Neutrophil (primary cell): Measurements from ENCODE around the gene CASKIN2.

Experiments
- H3K27ac ChIP-seq: fragments of 200-600 bp; sonication (generic); 2 replicates; pipeline ENCODE4 v1.5.1; 2016; ENCODE audit warnings: mild to moderate bottlenecking, moderate library complexity
- H3K27me3 ChIP-seq: fragments of 200-600 bp; sonication (generic); 2 replicates; pipeline ENCODE4 v1.6.0; 2016; ENCODE audit warnings: mild to moderate bottlenecking
- H3K36me3 ChIP-seq: fragments of 200-600 bp; sonication (generic); 2 replicates; pipeline ENCODE4 v1.5.1; 2017
- H3K4me1 ChIP-seq, 2 experiments: fragments of 200-600 bp in 1 of 2; sonication (generic) in 1 of 2; 1 replicate in 1 of 2; 2 replicates in 1 of 2; pipeline versions ENCODE4 v1.5.1 to v1.6.1; 2013 to 2016; ENCODE audit warnings: low read depth in 1 of 2, low read length in 1 of 2, mild to moderate bottlenecking in 1 of 2, moderate library complexity in 1 of 2; ENCODE audit not compliant: control insufficient read depth in 1 of 2, insufficient read depth in 1 of 2
- H3K4me3 ChIP-seq, 2 experiments: fragments of 200-600 bp in 1 of 2; sonication (generic) in 1 of 2; 1 replicate in 1 of 2; 2 replicates in 1 of 2; pipeline ENCODE4 v1.5.1; 2013 to 2016; ENCODE audit warnings: low read depth in 1 of 2, low read length in 1 of 2, mild to moderate bottlenecking in 1 of 2, moderate library complexity in 1 of 2
- H3K9me3 ChIP-seq: fragments of 200-600 bp; sonication (generic); 2 replicates; pipeline ENCODE4 v1.5.1; 2016
- TF ChIP-seq, protein P1 (sequence below): fragments of 200-600 bp; sonication (generic); IDR thresholded peaks from 2 replicates; pipeline ENCODE4 v1.5.1; 2016; ENCODE audit warnings: antibody characterized with exemption

Gene CASKIN2

DNA sequence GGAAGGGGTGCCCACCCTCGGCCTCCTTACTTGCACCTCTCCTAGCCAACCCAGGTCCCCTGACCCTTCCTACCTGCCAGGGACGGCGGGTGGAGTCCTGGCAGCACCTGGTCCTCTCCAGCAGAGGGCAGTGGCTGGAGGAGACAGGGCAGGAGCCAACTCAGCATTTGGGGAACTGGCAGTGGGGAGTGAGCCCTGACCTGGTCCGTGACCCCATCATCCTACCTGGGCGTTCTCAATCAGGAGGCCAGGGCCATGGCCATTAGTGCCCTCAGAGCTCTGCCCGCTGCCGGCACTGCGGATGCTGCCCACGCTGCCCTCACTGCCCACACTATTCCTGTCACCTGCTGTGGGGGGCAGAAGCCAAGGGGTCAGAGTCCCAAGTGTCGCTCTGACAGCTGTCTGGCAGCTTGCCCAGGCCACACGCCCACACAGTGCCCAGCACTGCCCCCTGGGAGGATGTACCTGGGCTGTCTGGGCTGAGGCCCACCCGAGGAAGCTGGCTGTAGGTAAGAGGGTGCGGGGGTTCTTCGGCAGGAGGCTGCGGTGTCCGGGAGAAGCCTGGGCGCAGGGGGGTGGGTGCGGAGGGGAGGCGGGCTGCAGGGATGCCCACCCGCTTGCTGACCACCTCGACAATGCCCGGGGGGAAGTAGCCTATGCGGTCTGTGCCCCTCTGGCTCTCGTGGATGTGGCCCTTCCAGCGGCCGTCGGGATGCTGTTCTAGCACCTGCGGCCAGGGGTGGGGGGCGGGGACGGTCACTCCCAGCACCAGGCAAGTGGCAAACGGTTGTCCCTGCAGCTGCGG, 10.8 kb downstream of the CASKIN2 start:
- Histone ChIP-seq H3K9me3 (no peaks in the 10 kb centered on the region), H3K27me3 (no peaks in the 10 kb centered on the region), H3K27ac (no peak overlapping the region), H3K36me3 (peaks cover 5% of the 10 kb centered on the region), H3K4me3 (no peak overlapping the region), H3K4me1 (no peaks in the 10 kb centered on the region)
- TF ChIP-seq, protein P1, sequence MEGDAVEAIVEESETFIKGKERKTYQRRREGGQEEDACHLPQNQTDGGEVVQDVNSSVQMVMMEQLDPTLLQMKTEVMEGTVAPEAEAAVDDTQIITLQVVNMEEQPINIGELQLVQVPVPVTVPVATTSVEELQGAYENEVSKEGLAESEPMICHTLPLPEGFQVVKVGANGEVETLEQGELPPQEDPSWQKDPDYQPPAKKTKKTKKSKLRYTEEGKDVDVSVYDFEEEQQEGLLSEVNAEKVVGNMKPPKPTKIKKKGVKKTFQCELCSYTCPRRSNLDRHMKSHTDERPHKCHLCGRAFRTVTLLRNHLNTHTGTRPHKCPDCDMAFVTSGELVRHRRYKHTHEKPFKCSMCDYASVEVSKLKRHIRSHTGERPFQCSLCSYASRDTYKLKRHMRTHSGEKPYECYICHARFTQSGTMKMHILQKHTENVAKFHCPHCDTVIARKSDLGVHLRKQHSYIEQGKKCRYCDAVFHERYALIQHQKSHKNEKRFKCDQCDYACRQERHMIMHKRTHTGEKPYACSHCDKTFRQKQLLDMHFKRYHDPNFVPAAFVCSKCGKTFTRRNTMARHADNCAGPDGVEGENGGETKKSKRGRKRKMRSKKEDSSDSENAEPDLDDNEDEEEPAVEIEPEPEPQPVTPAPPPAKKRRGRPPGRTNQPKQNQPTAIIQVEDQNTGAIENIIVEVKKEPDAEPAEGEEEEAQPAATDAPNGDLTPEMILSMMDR, result peak; percentile 60

DNA sequence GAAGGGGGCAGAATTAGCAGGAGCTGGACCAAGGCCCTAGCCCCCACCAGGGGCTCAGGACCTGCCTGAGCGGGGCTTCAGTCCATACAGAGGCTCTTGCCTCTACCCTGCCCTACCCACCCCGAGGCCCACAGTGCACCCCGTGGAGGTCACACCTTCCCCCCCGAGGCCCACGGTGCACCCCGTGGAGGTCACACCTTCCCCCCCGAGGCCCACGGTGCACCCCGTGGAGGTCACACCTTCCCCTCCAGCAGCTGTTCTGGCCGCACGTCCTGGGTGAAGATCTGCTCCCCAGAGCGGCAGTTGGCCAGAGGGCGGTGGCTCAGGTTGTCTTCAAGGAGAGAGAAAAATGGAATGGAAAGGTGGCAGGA, 11.4 kb downstream of the CASKIN2 start:
- TF ChIP-seq, protein P1, result no peak
- Histone ChIP-seq H3K4me1 (no peaks in the 10 kb centered on the region), H3K27me3 (no peaks in the 10 kb centered on the region), H3K4me3 (no peak overlapping the region), H3K36me3 (peaks cover 11% of the 10 kb centered on the region), H3K27ac (no peak overlapping the region), H3K9me3 (no peaks in the 10 kb centered on the region)

DNA sequence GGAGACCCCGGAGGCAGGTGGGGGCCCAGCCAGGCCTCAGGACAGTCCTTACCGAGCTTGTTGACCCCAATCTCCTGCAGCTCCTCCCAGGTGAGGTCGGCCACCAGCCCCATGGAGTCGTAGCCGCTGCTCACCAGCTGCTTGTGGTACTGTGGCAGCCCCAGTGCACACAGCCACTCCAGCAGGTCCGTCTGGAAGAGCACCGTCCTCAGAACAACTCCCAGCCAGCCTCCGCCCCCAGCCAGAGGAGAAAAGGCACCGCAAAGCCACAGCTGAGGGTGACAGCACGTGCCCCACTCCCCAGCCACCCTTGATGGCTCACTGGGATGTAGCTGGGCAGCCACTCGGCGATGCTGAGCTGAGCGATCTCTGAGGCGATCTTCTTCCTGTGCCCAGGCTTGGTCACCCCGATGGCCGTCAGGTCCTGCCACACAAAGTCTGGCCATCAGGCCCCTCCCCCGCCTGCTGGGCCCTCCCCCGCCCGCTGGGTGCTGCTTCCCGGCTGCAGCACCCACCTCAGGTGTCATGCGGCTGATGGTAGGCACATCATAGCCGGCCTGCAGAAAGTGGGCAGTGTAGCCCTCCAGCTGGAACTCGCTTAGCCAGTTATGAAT, 11.9 kb downstream of the CASKIN2 start:
- H3K4me1 ChIP-seq, result no peaks in the 10 kb centered on the region
- H3K27me3 ChIP-seq, result no peaks in the 10 kb centered on the region
- no peak overlapping the region for H3K4me3 ChIP-seq
- H3K36me3 ChIP-seq, result peaks cover 16% of the 10 kb centered on the region
- TF ChIP-seq, protein P1, result no peak
- no peaks in the 10 kb centered on the region for H3K9me3 ChIP-seq
- no peak overlapping the region for H3K27ac ChIP-seq

DNA sequence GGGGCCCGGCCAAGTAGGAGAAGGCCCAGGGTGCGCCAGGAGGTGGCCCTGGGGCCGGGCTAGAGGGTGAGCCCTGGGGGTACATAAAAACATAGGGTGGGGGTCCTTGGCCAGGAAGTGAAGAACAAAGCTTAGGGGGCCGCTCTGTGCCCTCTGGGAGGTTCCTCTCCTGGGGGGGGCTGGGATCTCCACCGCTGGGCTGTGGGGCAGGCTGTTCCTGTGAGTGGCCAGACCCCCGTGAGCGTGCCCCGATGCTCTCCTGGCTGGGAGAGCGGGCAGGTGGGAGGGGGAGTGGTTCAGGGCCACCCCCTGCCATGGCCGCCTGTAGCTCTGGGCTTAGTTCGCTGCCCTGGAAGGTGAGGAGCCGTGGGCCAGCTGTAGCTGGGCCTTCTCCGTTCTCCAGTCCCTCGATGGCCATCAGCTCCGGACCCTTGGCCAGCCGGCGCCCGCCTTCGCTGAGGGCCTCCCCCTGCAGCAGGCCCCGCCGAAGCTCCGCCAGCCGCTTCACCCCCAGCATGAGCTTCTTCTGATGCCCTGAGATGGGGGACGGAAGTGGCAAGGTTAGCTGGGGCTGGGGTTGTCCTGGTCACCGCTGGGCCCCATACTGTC, 12.5 kb downstream of the CASKIN2 start:
- TF ChIP-seq, protein P1, result no peak
- no peak overlapping the region for H3K4me3 ChIP-seq
- H3K4me1 ChIP-seq, result peaks cover 0 to 4% of the 10 kb centered on the region in 2 experiments
- H3K27me3 ChIP-seq, result no peaks in the 10 kb centered on the region
- H3K36me3 ChIP-seq, result peaks cover 22% of the 10 kb centered on the region
- H3K27ac ChIP-seq, result no peak overlapping the region
- no peaks in the 10 kb centered on the region for H3K9me3 ChIP-seq

DNA sequence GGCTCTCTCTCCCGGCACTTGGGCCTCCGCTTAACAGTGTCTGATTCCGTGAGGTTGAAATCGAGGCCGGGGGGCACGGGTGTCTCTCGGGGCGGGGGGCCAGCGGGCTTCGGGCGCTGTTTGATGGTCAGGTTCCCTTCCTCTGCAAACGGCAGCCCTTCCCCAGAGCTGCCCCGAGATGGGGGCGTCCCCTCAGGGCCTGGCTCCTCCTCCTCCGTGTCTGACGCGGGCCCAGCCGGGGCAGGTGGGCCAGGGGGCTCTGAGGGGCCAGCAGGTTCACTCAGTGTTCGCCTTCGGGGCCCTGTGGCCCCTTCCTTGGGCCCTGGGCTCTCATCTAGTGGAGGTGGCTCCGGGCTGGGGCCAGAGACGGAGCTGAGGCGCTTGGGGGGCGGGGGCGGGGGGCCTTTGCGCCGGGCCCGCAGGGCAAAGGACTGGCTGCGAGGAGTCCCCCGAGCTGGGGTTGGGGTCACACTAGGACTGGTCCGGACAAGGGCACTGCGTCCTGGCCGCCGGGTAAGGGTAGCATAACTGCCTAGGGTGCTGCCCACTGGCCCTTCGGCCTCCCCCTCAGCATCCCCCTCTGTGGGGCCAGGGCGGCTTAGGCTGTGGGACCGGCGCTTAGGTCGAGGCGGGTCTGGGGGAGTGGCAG, 13.1 kb downstream of the CASKIN2 start:
- H3K27me3 ChIP-seq, result no peaks in the 10 kb centered on the region
- peaks cover 0 to 7% of the 10 kb centered on the region in 2 experiments for H3K4me1 ChIP-seq
- H3K9me3 ChIP-seq, result no peaks in the 10 kb centered on the region
- no peak overlapping the region for H3K4me3 ChIP-seq
- TF ChIP-seq, protein P1, result no peak
- H3K36me3 ChIP-seq, result peaks cover 23% of the 10 kb centered on the region
- H3K27ac ChIP-seq, result no peak overlapping the region
